ENCODE data around the gene DEPP1.
A peak's percentile ranks its signal among the peaks of the same experiment; 100 is the strongest.

DEPP1 gene

GRCh38 chr10:44977287-44978212 is 1.1 kb downstream of the DEPP1 start:
- no peak for DNase-seq

- no peak for DNase-seq
Measured at GRCh38 chr10:44976352-44977198, 2.0 kb downstream of the DEPP1 start.

- DNase-seq = peak in 1 of 2 experiments; percentile 3
Measured at GRCh38 chr10:44975431-44976331, 2.9 kb downstream of the DEPP1 start.

GRCh38 chr10:44974628-44975430 is 3.8 kb downstream of the DEPP1 start:
- no peak for DNase-seq

- no peak for DNase-seq
Measured at GRCh38 chr10:44974082-44974627, 4.5 kb downstream of the DEPP1 start.

- DNase-seq = no peak
Measured at GRCh38 chr10:44973323-44974081, 5.1 kb downstream of the DEPP1 start.

GRCh38 chr10:44972874-44973306 is 5.7 kb downstream of the DEPP1 start:
- DNase-seq = no peak

GRCh38 chr10:44971935-44972757 is 6.5 kb downstream of the DEPP1 start:
- DNase-seq = no peak

GRCh38 chr10:44971434-44971833 is 7.2 kb downstream of the DEPP1 start:
- DNase-seq = no peak

GRCh38 chr10:44970812-44971395 is 7.7 kb downstream of the DEPP1 start:
- DNase-seq = no peak

- no peak for DNase-seq
Measured at GRCh38 chr10:44969854-44970253, 8.8 kb downstream of the DEPP1 start.

GRCh38 chr10:44968500-44969400 is 9.9 kb downstream of the DEPP1 start:
- no peak for DNase-seq

GRCh38 chr10:44968091-44968490 is 10.5 kb downstream of the DEPP1 start:
- no peak for DNase-seq

- no peak for DNase-seq
Measured at GRCh38 chr10:44967616-44968015, 11.0 kb downstream of the DEPP1 start.

GRCh38 chr10:44966816-44967509 is 11.6 kb downstream of the DEPP1 start:
- no peak for DNase-seq

GRCh38 chr10:44966129-44966815 is 12.3 kb downstream of the DEPP1 start:
- no peak for DNase-seq

- DNase-seq = no peak
Measured at GRCh38 chr10:44965651-44966097, 12.9 kb downstream of the DEPP1 start.

All from SW 1271 (cell line).